Ovary (tissue), 9 donors: ENCODE measurements around the gene EXT2. TPM values are rescaled to one million over a fixed set of nuclear protein-coding genes. Genes with fewer than 3 reads are reported as not detected.

Source experiments
- DNase-seq, 5 donors: peaks; one replicate each; pipeline ENCODE4 v3.0.0-alpha.2; 2019 to 2020
- H3K27ac ChIP-seq, 2 donors: fragments of 200-600 bp; one replicate each; pipeline versions ENCODE4 v1.5.1 to v1.8.0; 2019 to 2022
- H3K27me3 ChIP-seq: fragments of 200-600 bp; one replicate; pipeline ENCODE4 v1.8.0; 2022
- H3K36me3 ChIP-seq: fragments of 200-600 bp; sonication (generic); one replicate; pipeline ENCODE4 v1.5.1; 2019
- H3K4me1 ChIP-seq: one replicate; pipeline ENCODE4 v1.8.1; 2013; ENCODE audit warnings: mild to moderate bottlenecking, moderate library complexity; ENCODE audit not compliant: insufficient read depth
- H3K4me3 ChIP-seq: fragments of 200-600 bp; sonication (generic); one replicate; pipeline ENCODE4 v1.5.1; 2017
- H3K9me3 ChIP-seq, 2 donors: fragments of 200-600 bp in 1 of 2; sonication (generic) in 1 of 2; one replicate each; pipeline versions ENCODE4 v1.5.1 to v1.8.1; 2013 to 2019; ENCODE audit warnings: mild to moderate bottlenecking in 1 of 2, moderate library complexity in 1 of 2
- CTCF ChIP-seq, 3 donors: fragments of 450-650 bp in 2 of 3; fragments of 200-600 bp in 1 of 3; IDR thresholded peaks; one replicate each; pipeline versions ENCODE4 v1.5.1 to v1.8.0; 2016 to 2022; ENCODE audit warnings: antibody characterized with exemption in 3 of 3, mild to moderate bottlenecking in 1 of 3
- EP300 ChIP-seq: sonication (generic); formaldehyde crosslinking; IDR thresholded peaks from one replicate; pipeline ENCODE4 v1.6.1; 2017; ENCODE audit warnings: antibody characterized with exemption
- POLR2A ChIP-seq: fragments of 450-650 bp; IDR thresholded peaks from one replicate; pipeline ENCODE4 v1.6.1; 2017; ENCODE audit warnings: antibody characterized with exemption, mild to moderate bottlenecking, moderate library complexity
- whole genome bisulfite sequencing, 3 donors: extraction: QIAGEN DNeasy Blood & Tissue Kit in 1 of 3; methylation state at CpG; one replicate each; pipeline versions ENCODE4 v1.1.5 to v1.1.7; 2013 to 2017; 5-methylcytosine and 5-hydroxymethylcytosine counted together
- intact Hi-C, 4 donors: fragments of 100-400 bp; cut with DNase I; formaldehyde crosslinking; loops; one replicate each; pipeline versions ENCODE4 v1.11.0 to v1.15.1; 2022 to 2023
- polyA plus RNA-seq, 2 donors: library from polyadenylated mRNA; stranded (reverse); fragments of 200-250 nt in 1 of 2; fragments of 350-450 nt in 1 of 2; fragmentation: Illumina TruSeq in 1 of 2; extraction: RNeasy Lipid Tissue Mini Kit (QIAGEN cat#74804) in 1 of 2; gene quantifications; one replicate each; pipeline ENCODE4 v1.2.3, GENCODE V29; 2013 to 2014
- total RNA-seq, 7 donors: library from RNA; depleted of rRNA in 2 of 7; stranded (reverse); fragments of >200 nt in 2 of 7; fragmentation: NEBNext Ultra II Directional in 3 of 7; extraction: Animal tissue kit (Norgen Biotek cat#: 25700) in 3 of 7; gene quantifications; one replicate each; pipeline versions ENCODE4 v1.1.0 to v1.2.4, GENCODE V29; 2016 to 2023
- donor health status: DM: no; HTN: no; CAD: no; lungs with moderate emphysema.
- donor health status: DM: no; HTN: no; CAD: no.
- donor health status: Bipolar disorder and iron deficiency.
- donor health status: DM: yes; HTN: yes; CAD: no.
- donor health status: DM: no; HTN: no; CAD: no.
- donor health status: DM: yes; HTN: yes; CAD: no.

Gene EXT2
- total and polyA plus RNA-seq, 9 donors: 38.0 to 88.8 (median 47.1) TPM

- Histone ChIP-seq H3K27me3 (no peaks in the 10 kb centered on the region), H3K36me3 (no peaks in the 10 kb centered on the region), H3K27ac (no peak overlapping the region), H3K9me3 (no peaks in the 10 kb centered on the region), H3K4me3 (no peak overlapping the region), H3K4me1 (no peaks in the 10 kb centered on the region)
- no peak for DNase-seq
- TF ChIP-seq CTCF (IDR thresholded peaks at IDR 0.05) (no peak), POLR2A (no peak), EP300 (no peak)
- 74 to 83% (median 82%) methylated on average over 5 of the region's 5 CpGs for WGBS, 3 donors
- intact Hi-C loops: no loop called here
Measured at GRCh38 chr11:44120169-44120568, 24.7 kb downstream of the EXT2 start.

GRCh38 chr11:44125598-44125997 is 30.1 kb downstream of the EXT2 start:
- no peaks in the 10 kb centered on the region for H3K36me3 ChIP-seq

DNA sequence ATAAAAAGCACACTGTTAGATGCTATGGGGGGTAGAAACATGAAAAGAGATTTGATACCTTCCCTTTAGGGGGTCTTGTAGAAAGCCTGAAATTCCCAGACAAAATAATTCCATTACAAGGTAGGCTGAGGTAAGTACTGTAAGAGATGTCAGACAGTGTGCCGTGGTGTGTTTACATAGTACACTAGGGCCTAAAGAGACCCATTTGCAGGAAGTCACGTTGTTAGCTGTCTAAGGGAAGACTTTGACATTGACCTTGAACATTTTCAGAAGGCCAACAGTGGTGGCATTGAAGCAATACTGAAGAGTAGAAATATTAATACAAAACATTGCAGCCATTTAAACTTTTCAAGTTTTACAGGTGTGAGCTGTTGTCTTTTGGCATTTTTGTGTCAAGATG is 30.8 kb downstream of the EXT2 start:
- no peaks in the 10 kb centered on the region for H3K27me3 ChIP-seq
- no peak for DNase-seq
- 77 to 88% (median 86%) methylated on average over 2 of the region's 2 CpGs for WGBS, 3 donors
- intact Hi-C loops: no loop called here
- TF ChIP-seq EP300 (no peak), CTCF (IDR thresholded peaks at IDR 0.05) (no peak), POLR2A (no peak)
- no peak overlapping the region for H3K27ac ChIP-seq
- H3K4me1 ChIP-seq: peaks cover 1% of the 10 kb centered on the region
- no peaks in the 10 kb centered on the region for H3K9me3 ChIP-seq
- no peaks in the 10 kb centered on the region for H3K36me3 ChIP-seq
- H3K4me3 ChIP-seq: no peak overlapping the region

More at GRCh38 chr11:44125598-44125997, 30.1 kb downstream of the EXT2 start:
- H3K9me3 ChIP-seq: no peaks in the 10 kb centered on the region
- no peak for DNase-seq
- H3K27me3 ChIP-seq: no peaks in the 10 kb centered on the region
- no peak overlapping the region for H3K4me3 ChIP-seq
- 65 to 80% (median 74%) methylated on average over 4 of the region's 4 CpGs for WGBS, 3 donors
- no peak overlapping the region for H3K27ac ChIP-seq
- peaks cover 1% of the 10 kb centered on the region for H3K4me1 ChIP-seq
- TF ChIP-seq POLR2A (no peak), EP300 (no peak), CTCF (IDR thresholded peaks at IDR 0.05) (no peak)
- intact Hi-C loops: no loop called here

DNA sequence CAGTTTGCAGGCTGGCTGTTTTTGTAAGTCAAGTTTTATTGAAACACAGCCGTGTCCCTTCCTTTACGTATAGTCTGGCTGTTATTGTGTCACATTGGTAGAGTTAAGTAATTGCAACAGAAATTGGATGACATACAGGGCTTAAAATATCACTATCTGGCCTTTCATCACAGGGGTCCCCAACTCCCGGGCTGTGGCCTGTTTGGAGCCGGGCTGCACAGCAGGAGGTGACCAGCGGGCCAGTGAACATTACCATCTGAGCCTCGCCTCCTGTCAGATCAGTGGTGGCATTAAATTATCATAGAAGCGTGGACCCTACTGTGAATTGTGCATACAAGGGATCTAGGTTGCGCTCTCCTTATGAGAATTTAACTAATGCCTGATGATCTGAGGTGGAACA is 31.7 kb downstream of the EXT2 start:
- WGBS, 3 donors: 92 to 96% (median 95%) methylated on average over 8 of the region's 8 CpGs
- no peak for DNase-seq
- Histone ChIP-seq H3K4me3 (no peak overlapping the region), H3K27ac (no peak overlapping the region), H3K27me3 (no peaks in the 10 kb centered on the region), H3K9me3 (no peaks in the 10 kb centered on the region), H3K4me1 (peaks cover 1% of the 10 kb centered on the region), H3K36me3 (no peaks in the 10 kb centered on the region)
- intact Hi-C loops: no loop called here
- TF ChIP-seq POLR2A (no peak), CTCF (IDR thresholded peaks at IDR 0.05) (no peak), EP300 (no peak)

- 95 to 96% (median 96%) methylated on average over 3 of the region's 3 CpGs for WGBS, 3 donors
- H3K27ac ChIP-seq: no peak overlapping the region
- no peak for TF ChIP-seq POLR2A
- TF ChIP-seq EP300: no peak
- no peak for TF ChIP-seq CTCF (IDR thresholded peaks at IDR 0.05)
- H3K4me1 ChIP-seq: peaks cover 1% of the 10 kb centered on the region
- H3K9me3 ChIP-seq: no peaks in the 10 kb centered on the region
- DNase-seq: no peak
- H3K27me3 ChIP-seq: no peaks in the 10 kb centered on the region
- intact Hi-C loops: no loop called here
- H3K4me3 ChIP-seq: no peak overlapping the region
- H3K36me3 ChIP-seq: no peaks in the 10 kb centered on the region
Measured at GRCh38 chr11:44128729-44129128, 33.3 kb downstream of the EXT2 start.
